ENCODE measurements around the gene COPE.

DNA sequence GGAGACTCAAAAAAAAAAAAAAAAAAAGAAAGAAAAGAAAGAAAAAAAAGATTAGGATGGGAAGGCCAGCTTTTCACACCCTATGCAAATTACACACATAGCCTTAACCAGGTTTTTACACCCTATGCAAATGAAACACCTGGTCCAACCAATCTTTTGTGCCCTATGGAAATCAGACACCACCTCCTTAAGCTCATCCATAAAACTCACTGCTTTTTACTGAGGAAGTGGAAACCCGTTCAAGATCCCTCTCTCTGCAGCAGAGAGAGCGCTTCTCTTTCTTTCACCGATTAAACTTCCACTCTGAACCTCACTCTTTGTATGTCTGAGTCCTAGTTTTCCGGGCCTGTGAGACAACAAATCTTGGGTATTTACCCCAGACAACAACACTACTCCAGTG, 47.1 kb upstream of the COPE start:
- TF ChIP-seq POLR2AphosphoS5 (IDR thresholded peaks at IDR 0.05; ENCODE audit: low read depth, low read length) (no peak), TAF1 (IDR thresholded peaks at IDR 0.05; ENCODE audit: borderline replicate concordance, insufficient read depth, low read length) (no peak)
